HFF-Myc (cell line): ENCODE results near the gene ZNF564.
"Not testable (repeated sequence)": the region's sequence is repeated elsewhere in the genome, so short reads cannot be mapped to it uniquely, and the experiment has no call there.

Experiments
- DNase-seq: peaks from one replicate; pipeline ENCODE4 v3.0.0-alpha.2; 2011; ENCODE audit warnings: low read depth; ENCODE audit errors: extremely low read depth
- H3K4me3 ChIP-seq: replicated peaks from 2 replicates; pipeline ENCODE4 v1.5.1; 2011; ENCODE audit warnings: low read depth, mild to moderate bottlenecking, control low read depth, low read length
- TF ChIP-seq, protein P1 (sequence below): IDR thresholded peaks from 2 replicates; pipeline ENCODE4 v1.5.1; 2012; ENCODE audit warnings: mild to moderate bottlenecking, low read depth, low read length, control low read depth; ENCODE audit errors: missing control alignments

Gene ZNF564

DNA sequence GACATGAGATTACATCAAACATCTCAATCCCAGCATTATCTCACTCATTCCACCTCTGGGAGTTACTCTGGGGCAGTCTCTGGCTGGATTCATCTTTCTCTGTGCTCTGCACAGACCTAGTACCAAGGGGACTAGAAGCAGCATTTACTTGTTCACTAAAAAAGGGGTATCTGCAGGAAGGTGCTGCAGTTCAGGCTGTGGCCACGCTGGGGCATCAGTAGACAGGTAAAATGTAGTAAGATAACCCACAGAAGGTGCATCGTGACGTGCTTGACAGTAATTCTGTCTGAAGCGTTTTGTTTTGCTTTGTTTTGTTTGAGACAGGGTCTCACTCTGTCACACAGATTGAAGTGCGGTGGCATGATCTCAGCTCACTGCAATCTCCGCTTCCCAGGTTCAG is 29.3 kb downstream of the ZNF564 start:
- H3K4me3 ChIP-seq: no peak overlapping the region
- DNase-seq: no peak
- TF ChIP-seq, protein P1, sequence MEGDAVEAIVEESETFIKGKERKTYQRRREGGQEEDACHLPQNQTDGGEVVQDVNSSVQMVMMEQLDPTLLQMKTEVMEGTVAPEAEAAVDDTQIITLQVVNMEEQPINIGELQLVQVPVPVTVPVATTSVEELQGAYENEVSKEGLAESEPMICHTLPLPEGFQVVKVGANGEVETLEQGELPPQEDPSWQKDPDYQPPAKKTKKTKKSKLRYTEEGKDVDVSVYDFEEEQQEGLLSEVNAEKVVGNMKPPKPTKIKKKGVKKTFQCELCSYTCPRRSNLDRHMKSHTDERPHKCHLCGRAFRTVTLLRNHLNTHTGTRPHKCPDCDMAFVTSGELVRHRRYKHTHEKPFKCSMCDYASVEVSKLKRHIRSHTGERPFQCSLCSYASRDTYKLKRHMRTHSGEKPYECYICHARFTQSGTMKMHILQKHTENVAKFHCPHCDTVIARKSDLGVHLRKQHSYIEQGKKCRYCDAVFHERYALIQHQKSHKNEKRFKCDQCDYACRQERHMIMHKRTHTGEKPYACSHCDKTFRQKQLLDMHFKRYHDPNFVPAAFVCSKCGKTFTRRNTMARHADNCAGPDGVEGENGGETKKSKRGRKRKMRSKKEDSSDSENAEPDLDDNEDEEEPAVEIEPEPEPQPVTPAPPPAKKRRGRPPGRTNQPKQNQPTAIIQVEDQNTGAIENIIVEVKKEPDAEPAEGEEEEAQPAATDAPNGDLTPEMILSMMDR: no peak

GRCh38 chr19:12513531-12514061 is 37.7 kb downstream of the ZNF564 start:
- no peak for DNase-seq
- TF ChIP-seq, protein P1: no peak
- H3K4me3 ChIP-seq: no peak overlapping the region

- TF ChIP-seq, protein P1: no peak
- DNase-seq: no peak
- H3K4me3 ChIP-seq: no peak overlapping the region
Observed at GRCh38 chr19:12497032-12497431, 54.2 kb downstream of the ZNF564 start.

DNA sequence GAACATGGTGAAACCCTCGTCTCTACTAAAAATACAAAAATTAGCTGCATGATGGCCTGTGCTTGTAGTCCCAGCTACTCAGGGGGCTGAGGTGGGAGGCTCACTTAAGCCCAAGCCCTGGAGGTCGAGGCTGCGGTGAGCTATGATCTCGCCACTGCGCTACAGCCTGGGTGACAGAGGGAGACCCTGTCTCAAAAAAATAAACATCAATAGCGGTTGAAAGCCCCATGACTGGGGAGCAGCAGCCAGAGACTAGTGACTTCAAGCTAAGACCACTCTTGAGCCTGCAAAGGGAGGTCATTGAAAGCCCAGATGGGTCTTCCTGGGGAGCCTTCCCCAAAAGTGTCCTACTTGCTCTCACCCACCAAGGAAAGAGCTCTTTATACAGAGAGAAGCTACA is 54.8 kb downstream of the ZNF564 start:
- DNase-seq: no peak
- TF ChIP-seq, protein P1: no peak
- no peak overlapping the region for H3K4me3 ChIP-seq

GRCh38 chr19:12495002-12495802 is 56.1 kb downstream of the ZNF564 start:
- peak overlapping the region; percentile 35 for H3K4me3 ChIP-seq
- DNase-seq: peak; percentile 46
- TF ChIP-seq, protein P1: peak; percentile 15

GRCh38 chr19:12494260-12494860 is 56.9 kb downstream of the ZNF564 start:
- DNase-seq: no peak
- TF ChIP-seq, protein P1: no peak
- H3K4me3 ChIP-seq: no peak overlapping the region

- not testable (repeated sequence) for H3K4me3 ChIP-seq, DNase-seq
Observed at GRCh38 chr19:12486265-12486783, 65.0 kb downstream of the ZNF564 start.
